GM21515 (cell line): Measurements from ENCODE around the gene RAI1.

Source experiments
- ATAC-seq: cut with Tn5 transposase; IDR thresholded peaks from one replicate; pipeline ENCODE4 v1.9.1; 2021; ENCODE audit not compliant: unreplicated experiment

The RAI1 gene

DNA sequence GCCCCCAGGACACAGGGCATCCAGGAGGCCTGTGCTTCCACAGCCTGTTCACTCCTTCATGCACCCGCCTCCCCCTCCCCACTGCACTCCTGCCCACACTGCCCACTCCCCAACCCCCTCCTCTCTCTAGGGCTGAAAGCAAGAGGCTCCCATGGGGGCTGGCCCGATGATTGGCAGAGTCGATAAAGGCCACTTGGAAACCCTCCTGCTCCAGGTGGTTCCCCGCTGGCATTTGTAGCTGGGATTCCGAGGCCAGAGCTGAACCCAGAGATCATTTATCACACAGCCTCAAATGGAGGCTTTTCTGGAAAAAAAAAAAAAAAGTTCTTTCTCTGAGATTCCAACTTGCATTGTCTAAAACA is 81.5 kb downstream of the RAI1 start:
- no peak for ATAC-seq

DNA sequence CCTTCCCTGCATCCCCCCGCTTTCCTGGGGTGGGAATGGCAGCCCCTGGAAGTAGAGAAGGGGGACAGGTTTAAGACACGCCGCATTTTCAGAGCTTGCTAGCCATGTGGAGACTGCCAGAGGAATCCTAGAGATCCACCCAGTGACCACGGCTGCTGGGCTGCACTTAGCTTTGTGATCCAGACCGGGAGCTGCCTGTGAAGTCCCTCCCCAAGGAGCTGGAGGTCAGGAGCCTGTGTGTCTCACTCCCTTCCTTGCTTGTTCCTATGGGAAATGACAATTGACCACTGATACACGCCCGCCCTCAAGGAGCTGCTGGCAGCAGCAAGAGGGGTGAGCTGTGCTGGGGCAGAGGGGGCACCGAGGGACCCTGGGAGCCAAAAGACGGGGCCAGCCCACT is 81.9 kb downstream of the RAI1 start:
- no peak for ATAC-seq

DNA sequence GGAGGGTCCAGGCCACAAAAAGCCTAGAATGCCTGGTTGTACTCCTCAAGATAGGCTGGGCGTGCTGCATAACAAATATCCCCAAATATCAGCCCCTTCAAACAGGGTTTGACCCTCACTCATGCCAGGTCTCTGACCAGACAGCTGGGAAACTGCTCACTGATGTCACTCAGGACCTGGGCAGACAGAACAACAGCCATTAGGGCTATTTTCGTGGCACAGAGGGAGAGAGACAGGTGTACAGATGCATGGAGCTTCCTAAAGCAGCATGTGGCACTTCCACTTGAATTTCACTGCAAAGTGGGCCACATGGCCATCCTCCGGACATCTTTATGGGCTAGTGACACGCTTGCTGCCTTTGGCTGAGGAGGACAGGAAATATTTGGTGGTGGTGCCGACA is 82.5 kb downstream of the RAI1 start:
- no peak for ATAC-seq

DNA sequence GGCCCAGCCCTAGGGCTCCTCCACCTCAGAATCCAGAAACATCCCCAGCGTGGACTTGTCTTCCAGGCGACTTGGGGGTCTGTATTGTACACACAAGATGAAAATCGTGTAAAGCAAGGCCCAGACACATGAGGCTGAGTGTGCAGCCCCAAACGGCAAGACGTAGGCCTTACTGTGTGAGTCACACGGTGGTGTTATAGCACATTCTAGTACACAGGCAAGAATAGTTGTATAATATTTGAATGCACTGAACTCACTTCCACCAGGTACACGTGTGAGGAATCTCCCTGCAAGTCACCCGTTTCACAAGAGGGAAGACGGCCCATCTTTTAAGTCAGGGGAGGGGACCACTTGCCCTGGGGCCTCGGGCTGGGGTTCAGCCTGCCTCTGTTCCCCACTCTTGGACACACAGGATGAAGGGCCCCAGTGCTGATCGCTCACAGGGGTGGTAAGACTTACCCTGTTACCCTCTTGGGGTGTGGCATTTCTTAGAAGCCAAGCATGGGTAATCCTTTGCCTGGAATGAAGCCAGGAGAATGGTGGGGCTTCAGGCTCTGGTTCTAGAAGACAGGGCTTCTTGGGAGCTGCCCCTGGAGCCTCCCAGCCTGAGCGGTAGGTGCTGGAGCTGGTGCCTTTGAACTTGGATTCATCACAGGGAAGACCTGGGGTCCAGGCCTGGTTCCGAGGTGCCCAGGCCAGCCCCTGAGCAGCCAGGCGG is 84.3 kb downstream of the RAI1 start:
- ATAC-seq = no peak

DNA sequence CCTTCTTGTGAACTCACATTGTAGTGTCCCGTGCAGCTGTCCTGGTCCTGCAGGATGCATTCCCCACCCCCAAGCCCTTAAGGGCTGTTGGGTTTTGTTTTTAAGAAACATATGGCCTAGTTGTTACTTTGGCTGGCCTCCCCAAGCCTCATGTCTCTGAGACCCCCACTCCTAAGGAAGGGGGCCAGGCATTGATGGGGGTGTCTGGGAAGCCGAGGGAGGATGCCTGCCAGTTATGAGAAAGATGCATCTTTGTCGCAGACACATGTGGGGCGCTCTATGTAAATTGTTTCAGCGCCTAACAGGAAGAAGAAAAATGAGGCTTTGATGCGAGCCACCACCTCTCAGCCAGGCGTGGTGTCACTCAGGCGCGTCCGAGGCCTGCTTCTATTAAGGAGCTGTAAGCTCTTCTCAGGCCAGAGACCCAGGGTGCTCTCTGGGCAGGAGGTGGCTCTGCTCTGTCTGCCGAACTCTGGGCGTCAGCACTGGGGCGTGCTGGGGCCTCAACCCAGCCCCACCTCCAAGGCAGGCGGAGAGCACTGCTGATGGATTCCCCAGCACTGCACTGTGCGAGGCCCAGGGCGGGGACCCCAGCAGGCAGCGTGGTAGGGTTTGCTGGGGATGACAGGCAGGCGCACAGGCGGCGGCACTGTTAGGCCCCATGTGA is 85.0 kb downstream of the RAI1 start:
- ATAC-seq = no peak

GRCh38 chr17:17766744-17767120 is 85.5 kb downstream of the RAI1 start:
- no peak for ATAC-seq

DNA sequence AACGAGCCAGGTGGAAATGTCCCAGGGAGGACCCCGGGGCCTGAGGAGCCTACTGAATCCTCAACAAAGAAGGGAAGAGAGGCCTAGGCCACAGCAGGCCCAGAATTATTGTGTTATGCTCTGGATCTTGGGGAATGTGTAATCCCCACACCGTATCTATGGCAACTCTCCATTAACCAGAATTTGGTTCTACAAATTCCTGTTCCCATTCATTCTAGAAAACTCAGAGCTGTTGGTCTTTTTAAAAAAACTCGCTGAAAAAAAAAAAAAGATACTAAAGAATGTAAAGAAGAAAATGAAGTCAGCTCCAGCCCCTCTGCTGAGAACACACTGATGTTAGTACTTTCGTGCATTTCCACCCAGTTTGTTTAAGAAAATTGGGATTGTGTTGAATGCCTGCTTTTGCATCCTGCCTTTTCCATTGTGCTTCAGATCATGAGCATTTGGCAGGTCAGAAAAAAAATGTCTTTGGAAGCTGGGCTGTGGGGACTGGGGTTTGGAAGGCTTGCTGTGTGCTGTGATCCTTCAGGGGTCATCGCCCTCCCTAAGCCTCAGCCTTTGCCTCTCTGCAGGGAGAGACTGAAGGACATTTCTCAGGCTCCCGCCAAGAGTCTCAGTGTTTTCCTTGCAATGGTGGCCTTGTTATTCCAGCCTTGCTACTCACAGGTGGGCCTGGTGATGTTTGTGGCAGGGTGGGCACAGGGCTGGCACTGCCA is 86.1 kb downstream of the RAI1 start:
- no peak for ATAC-seq

GRCh38 chr17:17767887-17768418 is 86.7 kb downstream of the RAI1 start:
- ATAC-seq = no peak

DNA sequence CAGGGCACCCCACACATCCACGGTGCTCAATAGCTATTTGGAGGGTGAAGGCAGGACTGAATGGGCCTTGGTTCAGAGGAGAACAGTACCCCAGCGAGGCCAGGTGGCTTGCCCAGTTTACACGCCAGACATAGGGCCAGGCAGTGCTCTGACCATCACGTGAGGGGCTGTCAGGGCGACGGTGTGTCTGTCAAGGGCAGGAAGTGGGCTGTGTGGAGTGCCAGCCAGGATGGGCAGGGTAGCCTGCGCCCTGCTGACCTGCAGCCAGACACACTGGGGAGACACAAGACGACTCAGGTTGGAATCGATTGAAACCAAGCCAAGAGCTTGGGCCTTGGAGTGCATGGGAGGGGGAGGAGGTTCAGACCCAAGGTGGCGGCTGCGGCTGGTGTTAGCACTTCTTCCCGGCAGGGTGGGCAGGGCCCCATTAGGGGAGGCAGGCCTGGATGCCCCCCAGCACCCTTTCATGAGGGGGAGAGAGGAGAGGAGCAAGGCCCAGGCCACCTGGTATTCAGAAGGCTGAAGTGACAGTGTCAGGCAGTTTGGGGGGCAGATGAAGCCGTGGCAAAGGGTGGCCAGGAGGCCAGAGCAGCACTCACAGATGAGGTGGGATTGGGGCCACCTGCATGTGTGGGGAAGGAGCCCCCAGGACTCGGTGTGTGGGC is 87.3 kb downstream of the RAI1 start:
- no peak for ATAC-seq

- no peak for ATAC-seq
Observed at GRCh38 chr17:17769869-17770631, 88.8 kb downstream of the RAI1 start.

DNA sequence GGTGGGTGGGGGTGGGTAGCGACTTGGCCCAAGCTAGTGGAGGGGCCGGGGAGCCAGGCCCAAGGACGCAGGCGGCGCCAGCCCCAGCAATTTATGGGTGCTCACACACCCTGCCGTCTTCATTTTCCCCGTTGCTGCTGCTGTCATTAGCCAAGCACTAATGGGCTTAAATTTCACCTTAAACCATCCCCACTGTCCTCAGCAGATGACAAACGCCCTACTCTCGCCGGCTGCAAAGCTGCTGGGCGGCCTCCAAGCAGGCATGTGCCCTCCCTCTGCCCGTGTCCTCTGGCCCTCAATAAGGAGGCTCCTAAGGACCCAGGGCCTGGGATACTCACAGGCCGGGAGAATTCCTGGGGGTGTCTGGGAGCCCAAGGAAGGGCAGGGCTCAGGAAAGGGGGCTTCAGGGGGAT is 89.4 kb downstream of the RAI1 start:
- ATAC-seq = no peak

DNA sequence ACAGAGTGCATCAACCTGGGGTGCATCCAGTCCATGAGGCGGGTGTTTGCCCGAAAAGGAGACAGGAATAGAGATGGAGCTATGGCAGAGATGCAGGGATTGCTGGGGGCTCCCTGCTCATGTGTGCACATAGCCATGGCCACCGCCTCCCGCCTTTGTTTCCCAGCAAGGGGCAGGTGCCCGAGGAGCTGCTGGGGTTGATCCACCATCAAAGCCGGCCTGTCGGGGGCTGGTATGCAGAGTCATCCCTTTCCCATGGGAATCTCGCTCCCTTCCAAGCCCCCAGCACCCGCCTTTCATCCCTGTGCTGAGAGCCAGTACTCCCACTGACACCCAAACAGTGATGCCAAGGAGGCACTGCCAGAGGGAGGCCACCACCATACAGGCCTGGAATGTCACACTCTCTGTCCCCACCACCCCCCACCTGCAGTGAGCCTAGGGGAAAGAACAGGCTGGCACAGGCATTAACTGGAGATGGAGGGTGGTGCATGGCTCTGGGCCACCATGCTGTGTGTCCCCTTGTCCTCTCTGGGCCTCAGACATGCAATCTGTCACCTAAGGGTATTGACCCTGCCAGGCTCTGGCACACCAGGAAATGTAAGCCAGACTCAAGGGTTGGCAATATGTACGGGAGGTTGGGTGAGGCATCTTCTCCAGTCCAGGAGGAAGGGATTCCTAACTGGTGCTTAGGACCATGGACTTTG is 90.4 kb downstream of the RAI1 start:
- ATAC-seq = no peak

DNA sequence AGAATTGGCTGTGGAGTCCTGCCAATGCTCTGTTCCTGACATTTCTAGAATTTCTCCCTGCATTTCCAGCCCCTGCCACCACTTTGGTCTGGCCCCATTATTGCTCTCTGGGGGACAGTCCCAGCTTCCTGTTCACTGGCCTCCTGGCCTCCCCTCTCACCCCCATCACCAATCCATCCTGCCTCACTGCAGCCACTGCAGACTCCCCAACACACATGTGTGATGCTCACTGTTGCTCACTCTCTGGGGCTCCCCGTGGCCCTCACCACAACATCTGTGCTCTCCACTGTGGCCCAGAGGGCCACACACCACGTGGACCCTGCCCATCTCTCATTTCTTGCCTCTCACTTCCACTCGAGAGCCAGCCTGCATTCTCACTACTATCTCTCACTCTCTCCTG is 91.0 kb downstream of the RAI1 start:
- no peak for ATAC-seq

GRCh38 chr17:17774009-17774881 is 93.0 kb downstream of the RAI1 start:
- ATAC-seq = no peak

DNA sequence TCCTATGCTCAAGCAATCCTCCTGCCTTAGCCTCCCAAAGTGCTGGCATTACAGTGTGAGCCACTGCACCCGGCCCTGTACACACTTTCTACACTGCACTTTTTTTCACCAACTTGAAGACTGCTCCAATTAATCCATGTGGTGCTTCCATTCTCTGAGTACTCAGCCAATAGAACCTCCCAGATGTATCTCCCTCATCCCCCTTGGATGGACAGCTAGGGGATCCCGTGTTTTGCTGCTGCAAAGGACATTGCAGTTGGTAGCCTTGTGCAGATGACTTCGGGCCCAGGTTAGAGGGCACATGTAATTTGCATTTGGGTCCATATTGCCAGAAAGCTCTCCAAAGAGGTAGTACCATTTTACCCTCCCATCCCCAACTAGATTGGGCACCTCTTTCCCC is 95.6 kb downstream of the RAI1 start:
- ATAC-seq = no peak

DNA sequence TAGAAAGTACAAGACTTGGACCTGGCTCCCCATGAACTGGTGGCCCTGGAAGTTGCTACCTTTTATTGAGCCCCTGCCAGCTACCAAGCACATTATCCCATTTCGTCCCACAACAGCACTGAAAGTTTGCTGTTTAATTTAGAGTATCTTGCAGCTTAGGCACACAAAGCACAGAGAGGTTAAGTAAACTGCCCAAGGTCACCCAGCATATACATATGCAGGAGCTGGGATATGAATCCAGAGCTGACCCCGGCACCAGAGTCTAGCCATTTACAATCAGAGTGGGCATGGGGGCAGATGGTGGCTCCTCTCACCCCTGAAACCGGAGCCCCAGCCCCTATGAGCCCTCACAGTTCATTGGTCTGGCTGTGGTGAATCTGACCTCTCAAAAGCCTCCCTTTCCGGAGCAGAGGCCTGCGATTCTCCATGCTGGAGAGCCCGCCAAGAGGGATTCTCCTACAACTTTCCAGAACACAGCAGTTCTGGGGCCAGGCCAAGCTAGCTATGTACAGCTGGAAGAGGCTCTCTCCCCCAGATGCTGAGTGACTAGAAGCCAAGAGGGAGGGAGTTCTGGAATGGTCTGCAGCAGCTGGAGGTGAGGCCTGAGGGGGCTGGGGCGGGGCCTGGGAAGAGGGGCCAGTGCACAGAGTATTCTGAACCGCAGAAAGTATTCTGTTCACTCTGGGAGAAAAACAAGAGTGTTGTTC is 97.2 kb downstream of the RAI1 start:
- no peak for ATAC-seq

DNA sequence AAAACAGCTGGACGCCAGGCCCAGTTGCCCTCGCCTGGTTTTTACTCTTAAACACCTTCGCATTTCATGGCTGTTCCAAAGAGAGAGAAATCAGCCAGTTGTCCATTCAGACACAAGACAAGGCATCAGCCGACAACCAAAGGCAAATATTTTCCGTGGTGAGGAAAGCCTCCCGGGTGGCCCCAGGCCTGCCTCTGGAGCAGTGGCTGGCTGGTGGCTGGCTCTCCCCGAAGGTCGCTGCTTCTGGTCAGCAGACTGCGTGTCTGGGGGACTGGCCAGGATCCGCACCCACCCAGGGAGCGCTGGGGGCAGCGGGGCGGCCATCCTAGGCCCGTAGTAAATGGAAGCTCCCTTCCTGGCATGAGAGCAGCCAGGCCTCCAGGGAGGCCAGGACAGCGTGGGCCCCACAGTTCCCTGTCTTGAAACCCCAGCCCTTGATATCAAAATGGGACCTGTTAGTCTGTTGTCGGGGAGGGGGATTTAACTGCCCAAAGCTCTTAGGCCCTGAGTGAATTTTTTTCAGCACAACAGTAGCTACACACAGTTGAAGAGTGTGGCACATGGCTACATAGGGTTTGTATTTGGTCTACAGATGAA is 97.9 kb downstream of the RAI1 start:
- no peak for ATAC-seq

GRCh38 chr17:17780922-17781590 is 99.8 kb downstream of the RAI1 start:
- ATAC-seq = no peak
